C4-2B (cell line): ENCODE measurements around the gene COX18.

Source experiments
- CTCF ChIP-seq: fragments of 450-650 bp; conservative IDR thresholded peaks from 2 replicates; pipeline ENCODE4 v1.5.1; 2017; ENCODE audit warnings: mild to moderate bottlenecking
- ZFX ChIP-seq: fragments of 450-650 bp; IDR thresholded peaks from 2 replicates; pipeline ENCODE4 v1.6.1; 2017

GRCh38 chr4:73036123-73036522 is 33.4 kb downstream of the COX18 start:
- TF ChIP-seq CTCF: no peak
- TF ChIP-seq ZFX: no peak
